Smooth muscle cell (in vitro differentiated cells): ENCODE data around the gene CCNY. TPM values are rescaled to one million over a fixed set of nuclear protein-coding genes. Genes with fewer than 3 reads are reported as not detected.

Source experiments
- DNase-seq: peaks from one replicate; lab custom pipeline; 2025; ENCODE audit not compliant: unreplicated experiment; lab: John Stamatoyannopoulos, UW
- H2AFZ ChIP-seq: fragments of 200-600 bp; sonication (generic); 2 replicates; pipeline ENCODE4 v1.6.0; 2016; ENCODE audit warnings: antibody characterized with exemption, low read depth, mild to moderate bottlenecking
- H3F3A ChIP-seq: fragments of 200-600 bp; sonication (generic); 2 replicates; pipeline ENCODE4 v1.6.0; 2017; ENCODE audit warnings: antibody characterized with exemption, low read depth
- H3K27ac ChIP-seq: fragments of 200-600 bp; sonication (generic); 2 replicates; pipeline ENCODE4 v1.5.1; 2016; ENCODE audit warnings: low read depth, mild to moderate bottlenecking
- H3K27me3 ChIP-seq: fragments of 200-600 bp; sonication (generic); 2 replicates; pipeline ENCODE4 v1.6.1; 2016; ENCODE audit warnings: low read depth, mild to moderate bottlenecking
- H3K36me3 ChIP-seq: fragments of 200-600 bp; sonication (generic); 2 replicates; pipeline ENCODE4 v1.5.1; 2016; ENCODE audit warnings: low read depth
- H3K4me1 ChIP-seq: fragments of 200-600 bp; sonication (generic); 2 replicates; pipeline ENCODE4 v1.5.1; 2016; ENCODE audit warnings: low read depth
- H3K4me2 ChIP-seq: fragments of 200-600 bp; sonication (generic); 2 replicates; pipeline ENCODE4 v1.6.0; 2016; ENCODE audit warnings: mild to moderate bottlenecking
- H3K4me3 ChIP-seq: fragments of 200-600 bp; sonication (generic); 2 replicates; pipeline ENCODE4 v1.5.1; 2016; ENCODE audit warnings: mild to moderate bottlenecking
- H3K79me2 ChIP-seq: fragments of 200-600 bp; sonication (generic); 2 replicates; pipeline ENCODE4 v1.6.0; 2016; ENCODE audit warnings: low read depth, mild to moderate bottlenecking
- H3K9ac ChIP-seq: fragments of 200-600 bp; sonication (generic); 2 replicates; pipeline ENCODE4 v1.6.0; 2016; ENCODE audit warnings: low read depth
- H3K9me3 ChIP-seq: fragments of 200-600 bp; sonication (generic); replicated peaks from 2 replicates; pipeline ENCODE4 v1.5.1; 2016; ENCODE audit warnings: low read depth
- H4K20me1 ChIP-seq: fragments of 200-600 bp; sonication (generic); 2 replicates; pipeline ENCODE4 v1.6.0; 2016; ENCODE audit warnings: low read depth
- WGBS: methylation state at CpG from one replicate; pipeline ENCODE4 v1.1.7; 2016; ENCODE audit warnings: low lambda C conversion rate; 5-methylcytosine and 5-hydroxymethylcytosine counted together
- polyA plus RNA-seq: library from polyadenylated mRNA; unstranded; fragments of >200 nt; fragmentation: Nextera tagmentation; extraction: Ambion mirVana; gene quantifications from 2 replicates; pipeline ENCODE4 v1.2.1, GENCODE V29; 2016
- total RNA-seq: library from RNA; depleted of rRNA; stranded (reverse); fragments of >200 nt; gene quantifications from 2 replicates; pipeline ENCODE4 v1.2.3, GENCODE V29; 2014
- TF ChIP-seq, protein P1 (sequence below): fragments of 200-600 bp; sonication (generic); IDR thresholded peaks from 2 replicates; pipeline ENCODE4 v1.5.1; 2017; ENCODE audit warnings: borderline replicate concordance, mild to moderate bottlenecking, antibody characterized with exemption; ENCODE audit not compliant: insufficient read depth, poor library complexity, severe bottlenecking

The CCNY gene
- total and polyA plus RNA-seq, 2 experiments from 2014 or later = 46.9 to 57.5 TPM

GRCh38 chr10:35320341-35320740, 16.0 kb upstream of the CCNY start:
- DNase-seq = no peak
- H3K4me3 ChIP-seq = no peak overlapping the region
- H3K9me3 ChIP-seq = no peaks in the 10 kb centered on the region
- peaks cover 33% of the 10 kb centered on the region for H3K79me2 ChIP-seq
- TF ChIP-seq, protein P1, sequence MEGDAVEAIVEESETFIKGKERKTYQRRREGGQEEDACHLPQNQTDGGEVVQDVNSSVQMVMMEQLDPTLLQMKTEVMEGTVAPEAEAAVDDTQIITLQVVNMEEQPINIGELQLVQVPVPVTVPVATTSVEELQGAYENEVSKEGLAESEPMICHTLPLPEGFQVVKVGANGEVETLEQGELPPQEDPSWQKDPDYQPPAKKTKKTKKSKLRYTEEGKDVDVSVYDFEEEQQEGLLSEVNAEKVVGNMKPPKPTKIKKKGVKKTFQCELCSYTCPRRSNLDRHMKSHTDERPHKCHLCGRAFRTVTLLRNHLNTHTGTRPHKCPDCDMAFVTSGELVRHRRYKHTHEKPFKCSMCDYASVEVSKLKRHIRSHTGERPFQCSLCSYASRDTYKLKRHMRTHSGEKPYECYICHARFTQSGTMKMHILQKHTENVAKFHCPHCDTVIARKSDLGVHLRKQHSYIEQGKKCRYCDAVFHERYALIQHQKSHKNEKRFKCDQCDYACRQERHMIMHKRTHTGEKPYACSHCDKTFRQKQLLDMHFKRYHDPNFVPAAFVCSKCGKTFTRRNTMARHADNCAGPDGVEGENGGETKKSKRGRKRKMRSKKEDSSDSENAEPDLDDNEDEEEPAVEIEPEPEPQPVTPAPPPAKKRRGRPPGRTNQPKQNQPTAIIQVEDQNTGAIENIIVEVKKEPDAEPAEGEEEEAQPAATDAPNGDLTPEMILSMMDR = no peak
- H3K27ac ChIP-seq = no peak overlapping the region
- no peaks in the 10 kb centered on the region for H3K27me3 ChIP-seq
- H4K20me1 ChIP-seq = peaks cover 21% of the 10 kb centered on the region
- H3K4me1 ChIP-seq = no peaks in the 10 kb centered on the region
- no peak overlapping the region for H2AFZ ChIP-seq
- WGBS = 97% methylated on average over 1 of the region's 1 CpG
- no peaks in the 10 kb centered on the region for H3F3A ChIP-seq
- H3K4me2 ChIP-seq = no peak overlapping the region
- H3K9ac ChIP-seq = no peak overlapping the region
- no peaks in the 10 kb centered on the region for H3K36me3 ChIP-seq

DNA sequence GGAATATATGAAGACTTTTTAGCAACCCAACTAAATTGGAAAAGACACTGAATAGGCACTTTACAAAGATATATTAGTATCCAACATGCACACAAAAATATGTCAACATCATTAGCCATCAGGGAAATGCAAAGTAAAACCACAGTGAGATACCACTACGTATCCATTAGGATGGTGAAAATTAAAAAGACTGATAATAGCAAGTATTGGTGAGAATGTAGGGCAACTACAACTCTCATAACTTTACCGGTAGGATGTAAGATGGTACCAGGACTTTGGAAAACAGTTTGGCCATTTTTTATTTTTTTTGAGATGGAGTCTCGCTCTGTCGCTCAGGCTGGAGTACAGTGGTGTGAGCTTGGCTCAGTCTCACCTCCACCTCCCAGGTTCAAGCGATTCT, 13.7 kb upstream of the CCNY start:
- no peaks in the 10 kb centered on the region for H3K36me3 ChIP-seq
- H4K20me1 ChIP-seq = peaks cover 32% of the 10 kb centered on the region
- TF ChIP-seq, protein P1 = no peak
- H3K9me3 ChIP-seq = no peaks in the 10 kb centered on the region
- H3K4me1 ChIP-seq = no peaks in the 10 kb centered on the region
- H3K4me2 ChIP-seq = no peak overlapping the region
- DNase-seq = no peak
- H3F3A ChIP-seq = no peaks in the 10 kb centered on the region
- no peak overlapping the region for H3K4me3 ChIP-seq
- peaks cover 55% of the 10 kb centered on the region for H3K79me2 ChIP-seq
- no peak overlapping the region for H3K9ac ChIP-seq
- 98% methylated on average over 5 of the region's 5 CpGs for WGBS
- H3K27ac ChIP-seq = no peak overlapping the region
- no peak overlapping the region for H2AFZ ChIP-seq
- H3K27me3 ChIP-seq = no peaks in the 10 kb centered on the region

DNA sequence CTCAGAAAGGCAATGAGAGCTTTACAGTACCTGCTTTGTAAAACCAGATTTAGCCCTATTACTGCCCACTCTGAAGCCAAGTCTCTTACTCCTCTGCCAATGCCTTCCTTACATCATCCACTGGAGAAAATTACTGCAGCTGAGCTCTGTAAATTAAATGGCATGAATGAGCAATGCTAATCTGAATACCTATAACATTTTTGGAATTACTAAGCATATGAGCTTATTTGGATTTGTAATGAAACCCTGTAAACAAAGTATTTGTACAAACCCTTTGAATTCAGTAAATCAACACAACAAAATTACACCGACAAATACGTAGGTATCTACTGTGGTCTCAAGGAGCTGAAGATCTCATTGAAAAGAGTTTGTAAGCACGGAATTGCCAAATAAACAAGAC, 12.1 kb upstream of the CCNY start:
- peaks cover 10% of the 10 kb centered on the region for H3K4me1 ChIP-seq
- TF ChIP-seq, protein P1 = no peak
- no peak overlapping the region for H3K27ac ChIP-seq
- no peaks in the 10 kb centered on the region for H3F3A ChIP-seq
- WGBS = 91% methylated on average over 3 of the region's 3 CpGs
- no peak overlapping the region for H3K4me2 ChIP-seq
- no peak for DNase-seq
- no peak overlapping the region for H2AFZ ChIP-seq
- H3K4me3 ChIP-seq = no peak overlapping the region
- peaks cover 43% of the 10 kb centered on the region for H4K20me1 ChIP-seq
- no peaks in the 10 kb centered on the region for H3K9me3 ChIP-seq
- no peak overlapping the region for H3K9ac ChIP-seq
- H3K36me3 ChIP-seq = no peaks in the 10 kb centered on the region
- H3K27me3 ChIP-seq = no peaks in the 10 kb centered on the region
- peaks cover 65% of the 10 kb centered on the region for H3K79me2 ChIP-seq

DNA sequence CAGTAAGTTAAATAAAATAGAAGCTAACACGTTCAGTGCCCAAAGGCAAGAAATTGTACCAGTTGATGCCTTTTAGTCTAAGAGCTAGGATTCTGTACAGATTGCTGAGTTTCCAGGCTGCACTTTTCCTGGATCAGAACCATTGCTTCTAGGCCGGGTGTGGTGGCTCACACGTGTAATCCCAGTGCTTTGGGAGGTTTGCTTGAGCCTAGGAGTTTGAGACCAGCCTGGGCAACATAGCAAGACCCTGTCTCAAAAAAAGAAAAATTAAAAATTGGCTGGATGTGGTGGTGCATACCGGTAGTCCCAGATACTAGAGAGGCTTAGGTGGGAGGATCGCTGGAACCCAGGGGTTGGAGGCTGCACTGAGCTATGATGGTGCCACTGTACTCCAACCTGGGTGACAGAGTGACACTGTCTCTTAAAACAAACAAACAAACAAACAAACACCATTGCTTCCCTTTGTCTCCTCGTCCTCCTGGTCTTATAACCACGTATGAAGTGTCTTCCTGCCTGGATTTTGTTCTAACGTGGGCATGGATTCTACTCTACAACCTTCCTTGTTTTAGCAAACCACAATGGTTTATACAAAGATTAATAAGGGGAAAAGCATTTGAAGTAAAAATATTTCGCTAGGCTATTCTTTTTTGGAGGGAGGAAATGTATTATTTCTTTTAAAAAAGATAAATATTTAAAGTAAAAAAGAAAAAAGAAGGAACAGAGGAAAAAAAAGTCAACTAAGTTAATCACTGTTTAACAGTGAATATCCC, 9.7 kb upstream of the CCNY start:
- no peak overlapping the region for H3K9ac ChIP-seq
- no peak for DNase-seq
- no peak overlapping the region for H3K4me2 ChIP-seq
- WGBS = 91% methylated on average over 9 of the region's 9 CpGs
- H3K4me3 ChIP-seq = no peak overlapping the region
- no peaks in the 10 kb centered on the region for H3F3A ChIP-seq
- no peak overlapping the region for H3K27ac ChIP-seq
- no peak overlapping the region for H2AFZ ChIP-seq
- peaks cover 59% of the 10 kb centered on the region for H3K79me2 ChIP-seq
- H3K27me3 ChIP-seq = no peaks in the 10 kb centered on the region
- no peaks in the 10 kb centered on the region for H3K9me3 ChIP-seq
- H3K4me1 ChIP-seq = peaks cover 18% of the 10 kb centered on the region
- H4K20me1 ChIP-seq = peaks cover 45% of the 10 kb centered on the region
- TF ChIP-seq, protein P1 = no peak
- no peaks in the 10 kb centered on the region for H3K36me3 ChIP-seq
